ENCODE measurements around the gene MED13L.
"Not testable (repeated sequence)": the region's sequence is repeated elsewhere in the genome, so short reads cannot be mapped to it uniquely, and the experiment has no call there.

MED13L gene

GRCh38 chr12:116242740-116243139 lies 34.8 kb downstream of the MED13L start:
- Histone ChIP-seq H3K4me3 (ENCODE audit: low read length) (no peak overlapping the region), H3K27me3 (replicated peaks; ENCODE audit: control insufficient read depth, insufficient read depth, low read length) (no peaks in the 10 kb centered on the region), H3K9me3 (ENCODE audit: control insufficient read depth, low read length) (no peaks in the 10 kb centered on the region), H3K4me1 (ENCODE audit: control insufficient read depth, insufficient read depth, low read length) (peaks cover 20% of the 10 kb centered on the region), H3K36me3 (ENCODE audit: control insufficient read depth, insufficient read depth, low read length, severe bottlenecking) (no peaks in the 10 kb centered on the region), H3K9ac (ENCODE audit: low read length) (no peak overlapping the region)
- no peak for DNase-seq (ENCODE audit: low read depth)

GRCh38 chr12:116241157-116241759 lies 36.2 kb downstream of the MED13L start:
- Histone ChIP-seq H3K4me1 (ENCODE audit: control insufficient read depth, insufficient read depth, low read length) (peaks cover 33% of the 10 kb centered on the region), H3K9ac (ENCODE audit: low read length) (no peak overlapping the region), H3K27me3 (replicated peaks; ENCODE audit: control insufficient read depth, insufficient read depth, low read length) (no peaks in the 10 kb centered on the region), H3K36me3 (ENCODE audit: control insufficient read depth, insufficient read depth, low read length, severe bottlenecking) (no peaks in the 10 kb centered on the region), H3K9me3 (ENCODE audit: control insufficient read depth, low read length) (no peaks in the 10 kb centered on the region), H3K4me3 (ENCODE audit: low read length) (no peak overlapping the region)
- no peak for DNase-seq (ENCODE audit: low read depth)

- not testable (repeated sequence) for H3K36me3 ChIP-seq (ENCODE audit: control insufficient read depth, insufficient read depth, low read length, severe bottlenecking); H3K9me3 ChIP-seq (ENCODE audit: control insufficient read depth, low read length); H3K4me3 ChIP-seq (ENCODE audit: low read length); DNase-seq (ENCODE audit: low read depth); H3K9ac ChIP-seq (ENCODE audit: low read length); H3K27me3 ChIP-seq (replicated peaks; ENCODE audit: control insufficient read depth, insufficient read depth, low read length)
- H3K4me1 ChIP-seq (ENCODE audit: control insufficient read depth, insufficient read depth, low read length) = peaks cover 34% of the 10 kb centered on the region
Measured at GRCh38 chr12:116238570-116239119, 38.8 kb downstream of the MED13L start.

DNA sequence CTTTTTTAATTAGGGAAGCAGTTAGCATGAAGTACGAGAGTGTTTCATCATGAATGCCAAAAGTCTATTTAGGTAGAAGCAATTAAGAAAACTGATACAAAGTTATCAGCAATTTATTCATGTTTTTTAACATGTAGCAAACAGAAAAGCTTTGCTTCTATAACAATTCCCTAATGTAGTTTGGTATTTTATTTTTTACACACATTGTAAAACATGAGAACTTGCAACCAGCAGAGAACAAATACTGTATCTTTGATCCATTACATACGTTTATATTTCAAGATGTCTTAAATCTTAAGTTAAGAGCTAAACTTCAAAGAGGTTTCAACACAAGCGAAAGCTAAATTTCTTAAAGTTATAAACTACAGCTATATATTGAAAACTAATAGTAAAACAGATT lies 39.3 kb downstream of the MED13L start:
- Histone ChIP-seq H3K36me3 (ENCODE audit: control insufficient read depth, insufficient read depth, low read length, severe bottlenecking) (no peaks in the 10 kb centered on the region), H3K27me3 (replicated peaks; ENCODE audit: control insufficient read depth, insufficient read depth, low read length) (no peaks in the 10 kb centered on the region), H3K9me3 (ENCODE audit: control insufficient read depth, low read length) (no peaks in the 10 kb centered on the region), H3K4me1 (ENCODE audit: control insufficient read depth, insufficient read depth, low read length) (peaks cover 31% of the 10 kb centered on the region), H3K4me3 (ENCODE audit: low read length) (no peak overlapping the region), H3K9ac (ENCODE audit: low read length) (no peak overlapping the region)
- DNase-seq (ENCODE audit: low read depth) = no peak

DNA sequence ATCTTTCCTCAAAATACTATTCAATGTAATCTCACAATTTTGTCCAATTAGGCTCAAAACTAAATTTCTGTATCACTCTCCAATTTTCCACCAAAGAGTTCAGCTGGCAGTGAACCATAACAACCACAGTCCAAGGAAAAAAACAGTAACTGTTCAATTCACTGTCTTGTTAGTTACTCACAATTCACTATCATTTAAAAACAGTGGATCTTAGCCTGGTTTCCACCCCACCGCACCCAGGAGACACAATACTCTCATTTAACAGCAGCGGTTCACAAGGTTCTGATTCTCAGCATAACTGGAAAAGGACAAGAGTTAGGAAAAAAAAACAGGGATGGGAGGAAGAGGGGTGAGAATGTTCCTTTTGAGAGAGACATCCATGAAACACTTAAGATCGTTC lies 40.5 kb downstream of the MED13L start:
- H3K27me3 ChIP-seq (replicated peaks; ENCODE audit: control insufficient read depth, insufficient read depth, low read length) = no peaks in the 10 kb centered on the region
- H3K36me3 ChIP-seq (ENCODE audit: control insufficient read depth, insufficient read depth, low read length, severe bottlenecking) = no peaks in the 10 kb centered on the region
- peak overlapping the region; percentile 45 for H3K9ac ChIP-seq (ENCODE audit: low read length)
- DNase-seq (ENCODE audit: low read depth) = peak; percentile 30
- H3K4me1 ChIP-seq (ENCODE audit: control insufficient read depth, insufficient read depth, low read length) = peaks cover 35% of the 10 kb centered on the region
- no peak overlapping the region for H3K4me3 ChIP-seq (ENCODE audit: low read length)
- no peaks in the 10 kb centered on the region for H3K9me3 ChIP-seq (ENCODE audit: control insufficient read depth, low read length)

- no peaks in the 10 kb centered on the region for H3K27me3 ChIP-seq (replicated peaks; ENCODE audit: control insufficient read depth, insufficient read depth, low read length)
- H3K9me3 ChIP-seq (ENCODE audit: control insufficient read depth, low read length) = no peaks in the 10 kb centered on the region
- H3K4me1 ChIP-seq (ENCODE audit: control insufficient read depth, insufficient read depth, low read length) = peaks cover 33% of the 10 kb centered on the region
- no peaks in the 10 kb centered on the region for H3K36me3 ChIP-seq (ENCODE audit: control insufficient read depth, insufficient read depth, low read length, severe bottlenecking)
- no peak overlapping the region for H3K4me3 ChIP-seq (ENCODE audit: low read length)
- peak overlapping the region; percentile 45 for H3K9ac ChIP-seq (ENCODE audit: low read length)
- DNase-seq (ENCODE audit: low read depth) = peak; percentile 75
Measured at GRCh38 chr12:116236148-116236731, 41.3 kb downstream of the MED13L start.

DNA sequence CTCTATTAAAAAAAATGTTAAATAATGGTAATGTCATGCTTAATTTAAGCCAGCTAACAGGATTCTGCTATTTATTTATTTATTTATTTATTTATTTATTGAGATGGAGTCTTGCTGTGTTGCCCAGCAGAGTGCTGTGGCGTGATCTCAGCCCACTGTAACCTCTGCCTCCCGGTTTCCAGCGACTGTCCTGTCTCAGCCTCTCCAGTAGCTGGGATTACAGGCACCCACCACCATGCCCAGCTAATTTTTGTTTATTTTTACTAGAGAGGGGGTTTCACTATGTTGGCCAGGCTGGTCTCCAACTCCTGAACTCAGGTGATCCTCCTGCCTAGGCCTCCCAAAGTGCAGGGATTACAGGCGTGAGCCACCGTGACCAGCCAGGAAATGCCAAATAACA lies 43.3 kb downstream of the MED13L start:
- H3K4me3 ChIP-seq (ENCODE audit: low read length); DNase-seq (ENCODE audit: low read depth); H3K9me3 ChIP-seq (ENCODE audit: control insufficient read depth, low read length); H3K9ac ChIP-seq (ENCODE audit: low read length); H3K27me3 ChIP-seq (replicated peaks; ENCODE audit: control insufficient read depth, insufficient read depth, low read length); H3K36me3 ChIP-seq (ENCODE audit: control insufficient read depth, insufficient read depth, low read length, severe bottlenecking): not testable (repeated sequence)
- peaks cover 32% of the 10 kb centered on the region for H3K4me1 ChIP-seq (ENCODE audit: control insufficient read depth, insufficient read depth, low read length)

DNA sequence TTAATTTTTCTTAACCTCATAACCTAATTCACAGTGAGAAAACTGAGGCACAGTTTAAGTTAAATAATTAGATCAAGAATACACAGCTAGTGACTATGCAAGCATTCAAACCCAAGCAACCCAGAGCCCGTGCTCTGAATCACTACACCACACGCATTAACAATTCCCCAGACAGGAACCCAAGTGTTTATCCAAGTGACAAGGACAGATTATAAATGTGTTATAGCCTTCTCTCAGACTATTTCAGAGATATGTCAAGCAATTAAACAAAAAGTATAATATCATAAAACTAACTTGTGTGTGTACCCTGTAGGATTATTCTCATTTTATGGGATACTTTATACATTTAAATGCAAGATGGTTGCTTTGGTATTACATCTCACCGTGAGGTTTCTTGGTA lies 43.8 kb downstream of the MED13L start:
- Histone ChIP-seq H3K36me3 (ENCODE audit: control insufficient read depth, insufficient read depth, low read length, severe bottlenecking) (peaks cover 5% of the 10 kb centered on the region), H3K4me1 (ENCODE audit: control insufficient read depth, insufficient read depth, low read length) (peaks cover 32% of the 10 kb centered on the region), H3K9me3 (ENCODE audit: control insufficient read depth, low read length) (no peaks in the 10 kb centered on the region), H3K27me3 (replicated peaks; ENCODE audit: control insufficient read depth, insufficient read depth, low read length) (no peaks in the 10 kb centered on the region), H3K9ac (ENCODE audit: low read length) (no peak overlapping the region), H3K4me3 (ENCODE audit: low read length) (no peak overlapping the region)
- DNase-seq (ENCODE audit: low read depth) = no peak

DNA sequence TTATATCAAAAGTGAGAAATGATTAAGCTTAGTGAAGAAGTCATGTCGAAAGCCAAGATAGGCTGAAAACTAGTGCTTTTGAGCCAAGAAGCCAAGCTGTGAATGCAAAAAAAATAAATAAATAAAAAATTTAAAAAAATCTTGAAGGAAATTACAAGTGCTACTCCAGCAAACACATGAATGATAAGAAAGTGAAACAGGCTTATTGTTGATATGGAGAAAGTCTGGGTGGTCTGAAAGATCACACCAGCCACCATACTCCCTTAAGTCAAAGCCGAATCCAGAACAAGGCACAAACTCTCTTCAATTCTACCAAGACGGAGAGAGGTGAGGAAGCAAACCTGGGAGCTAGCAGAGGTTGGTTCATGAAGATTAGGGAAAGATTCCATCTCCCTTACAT lies 49.7 kb downstream of the MED13L start:
- Histone ChIP-seq H3K9me3 (ENCODE audit: control insufficient read depth, low read length) (no peaks in the 10 kb centered on the region), H3K27me3 (replicated peaks; ENCODE audit: control insufficient read depth, insufficient read depth, low read length) (no peaks in the 10 kb centered on the region)
- no peak for DNase-seq (ENCODE audit: low read depth)

GRCh38 chr12:116226026-116226425 lies 51.5 kb downstream of the MED13L start:
- Histone ChIP-seq H3K4me3 (ENCODE audit: low read length) (no peak overlapping the region), H3K27me3 (replicated peaks; ENCODE audit: control insufficient read depth, insufficient read depth, low read length) (no peaks in the 10 kb centered on the region), H3K36me3 (ENCODE audit: control insufficient read depth, insufficient read depth, low read length, severe bottlenecking) (peaks cover 5% of the 10 kb centered on the region), H3K9ac (ENCODE audit: low read length) (no peak overlapping the region), H3K4me1 (ENCODE audit: control insufficient read depth, insufficient read depth, low read length) (peaks cover 7% of the 10 kb centered on the region), H3K9me3 (ENCODE audit: control insufficient read depth, low read length) (no peaks in the 10 kb centered on the region)
- DNase-seq (ENCODE audit: low read depth) = no peak

More for the DNA sequence above, 49.7 kb downstream of the MED13L start:
- no peak overlapping the region for H3K9ac ChIP-seq (ENCODE audit: low read length)
- H3K4me3 ChIP-seq (ENCODE audit: low read length) = no peak overlapping the region
- H3K4me1 ChIP-seq (ENCODE audit: control insufficient read depth, insufficient read depth, low read length) = peaks cover 9% of the 10 kb centered on the region
- peaks cover 5% of the 10 kb centered on the region for H3K36me3 ChIP-seq (ENCODE audit: control insufficient read depth, insufficient read depth, low read length, severe bottlenecking)

GRCh38 chr12:116222358-116222757 lies 55.1 kb downstream of the MED13L start:
- Histone ChIP-seq H3K9ac (ENCODE audit: low read length) (no peak overlapping the region), H3K9me3 (ENCODE audit: control insufficient read depth, low read length) (no peaks in the 10 kb centered on the region), H3K4me1 (ENCODE audit: control insufficient read depth, insufficient read depth, low read length) (peaks cover 29% of the 10 kb centered on the region), H3K4me3 (ENCODE audit: low read length) (no peak overlapping the region), H3K36me3 (ENCODE audit: control insufficient read depth, insufficient read depth, low read length, severe bottlenecking) (no peaks in the 10 kb centered on the region), H3K27me3 (replicated peaks; ENCODE audit: control insufficient read depth, insufficient read depth, low read length) (no peaks in the 10 kb centered on the region)
- peak; percentile 76 for DNase-seq (ENCODE audit: low read depth)

Data from adipocyte (in vitro differentiated cells).